22Rv1 (cell line): Measurements from ENCODE around the gene CDKN3.

Experiments used
- ZFX ChIP-seq: fragments of 450-650 bp; IDR thresholded peaks from 2 replicates; pipeline ENCODE4 v1.6.1; 2017; ENCODE audit warnings: antibody characterized with exemption, borderline replicate concordance
- TF ChIP-seq, protein P1 (sequence below): fragments of 450-650 bp; IDR thresholded peaks from 2 replicates; pipeline ENCODE4 v1.5.1; 2017; ENCODE audit warnings: mild to moderate bottlenecking

DNA sequence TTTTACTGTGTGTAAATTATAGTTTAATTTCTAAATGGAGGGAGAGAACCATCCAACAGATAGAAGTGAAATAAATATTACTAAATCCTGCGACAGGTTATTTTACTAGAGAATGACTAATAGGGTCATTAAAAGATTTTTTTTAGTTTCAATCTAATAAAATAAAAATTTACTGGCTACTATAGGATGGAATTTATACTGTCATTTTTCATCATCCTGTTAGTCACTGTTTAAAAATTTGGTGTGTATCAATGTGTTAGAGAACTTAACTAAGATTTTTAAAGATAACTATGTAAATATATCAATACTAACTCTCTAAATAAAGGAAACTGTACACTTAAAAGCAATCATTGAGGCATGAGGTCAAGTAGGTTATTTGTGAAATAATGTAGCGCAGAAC is 41.1 kb upstream of the CDKN3 start:
- TF ChIP-seq, protein P1, sequence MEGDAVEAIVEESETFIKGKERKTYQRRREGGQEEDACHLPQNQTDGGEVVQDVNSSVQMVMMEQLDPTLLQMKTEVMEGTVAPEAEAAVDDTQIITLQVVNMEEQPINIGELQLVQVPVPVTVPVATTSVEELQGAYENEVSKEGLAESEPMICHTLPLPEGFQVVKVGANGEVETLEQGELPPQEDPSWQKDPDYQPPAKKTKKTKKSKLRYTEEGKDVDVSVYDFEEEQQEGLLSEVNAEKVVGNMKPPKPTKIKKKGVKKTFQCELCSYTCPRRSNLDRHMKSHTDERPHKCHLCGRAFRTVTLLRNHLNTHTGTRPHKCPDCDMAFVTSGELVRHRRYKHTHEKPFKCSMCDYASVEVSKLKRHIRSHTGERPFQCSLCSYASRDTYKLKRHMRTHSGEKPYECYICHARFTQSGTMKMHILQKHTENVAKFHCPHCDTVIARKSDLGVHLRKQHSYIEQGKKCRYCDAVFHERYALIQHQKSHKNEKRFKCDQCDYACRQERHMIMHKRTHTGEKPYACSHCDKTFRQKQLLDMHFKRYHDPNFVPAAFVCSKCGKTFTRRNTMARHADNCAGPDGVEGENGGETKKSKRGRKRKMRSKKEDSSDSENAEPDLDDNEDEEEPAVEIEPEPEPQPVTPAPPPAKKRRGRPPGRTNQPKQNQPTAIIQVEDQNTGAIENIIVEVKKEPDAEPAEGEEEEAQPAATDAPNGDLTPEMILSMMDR: no peak
- TF ChIP-seq ZFX: no peak
